Activated CD4-positive, alpha-beta T cell treated with anti-CD3 and anti-CD28 coated beads for 4 hours (primary cell): Measurements from ENCODE around the gene PPM1N.

Source experiments
- DNase-seq, 2 donors: peaks; one replicate each; pipeline ENCODE4 v3.0.0-alpha.2; 2020

The PPM1N gene

GRCh38 chr19:45498411-45499195 lies at the start of gene PPM1N:
Gene PPM1N, plus strand, starts transcription at chr19:45498443. Its CDS starts 30 bp downstream, at chr19:45498473.
- peak; percentile 61 to 64 for DNase-seq

GRCh38 chr19:45448887-45449299 lies 49.4 kb upstream of the PPM1N start:
- no peak for DNase-seq

GRCh38 chr19:45450012-45450333 lies 48.3 kb upstream of the PPM1N start:
- DNase-seq = no peak

GRCh38 chr19:45451131-45451849 lies 47.0 kb upstream of the PPM1N start:
- peak; percentile 24 to 33 for DNase-seq

GRCh38 chr19:45451850-45452387 lies 46.3 kb upstream of the PPM1N start:
- DNase-seq = no peak

- DNase-seq = peak; percentile 57 to 64
Measured at GRCh38 chr19:45455707-45456499, 42.3 kb upstream of the PPM1N start.

GRCh38 chr19:45456500-45456815 lies 41.8 kb upstream of the PPM1N start:
- no peak for DNase-seq

- DNase-seq = no peak
Measured at GRCh38 chr19:45457776-45458175, 40.5 kb upstream of the PPM1N start.

- no peak for DNase-seq
Measured at GRCh38 chr19:45460807-45461347, 37.4 kb upstream of the PPM1N start.

- no peak for DNase-seq
Measured at GRCh38 chr19:45462174-45462573, 36.1 kb upstream of the PPM1N start.

- no peak for DNase-seq
Measured at GRCh38 chr19:45463241-45463640, 35.0 kb upstream of the PPM1N start.

GRCh38 chr19:45464274-45464673 lies 34.0 kb upstream of the PPM1N start:
- no peak for DNase-seq

GRCh38 chr19:45464852-45465441 lies 33.3 kb upstream of the PPM1N start:
- DNase-seq = no peak

- DNase-seq = no peak
Measured at GRCh38 chr19:45467115-45467455, 31.2 kb upstream of the PPM1N start.

GRCh38 chr19:45467456-45468158 lies 30.6 kb upstream of the PPM1N start, which contains the start of gene FOSB:
Gene FOSB, plus strand, starts transcription at chr19:45467996. Its CDS starts 591 bp downstream, at chr19:45468587.
- peak; percentile 93 to 97 for DNase-seq

GRCh38 chr19:45468159-45468651 lies 30.0 kb upstream of the PPM1N start:
- DNase-seq = peak in 1 of 2 donors; percentile 55

- DNase-seq = no peak
Measured at GRCh38 chr19:45468803-45469131, 29.5 kb upstream of the PPM1N start.

- DNase-seq = peak; percentile 90 to 91
Measured at GRCh38 chr19:45469132-45469944, 28.9 kb upstream of the PPM1N start.

- peak in 1 of 2 donors; percentile 16 for DNase-seq
Measured at GRCh38 chr19:45469945-45470761, 28.1 kb upstream of the PPM1N start.

GRCh38 chr19:45470762-45471081 lies 27.5 kb upstream of the PPM1N start:
- DNase-seq = no peak
